GM18867 (cell line): ENCODE data around the gene MLKL.
"Not testable (repeated sequence)": the region's sequence is repeated elsewhere in the genome, so short reads cannot be mapped to it uniquely, and the experiment has no call there.

ENCODE experiments used
- ATAC-seq: cut with Tn5 transposase; IDR thresholded peaks from one replicate; pipeline ENCODE4 v1.9.1; 2021; ENCODE audit warnings: mild to moderate bottlenecking, moderate library complexity; ENCODE audit not compliant: unreplicated experiment

MLKL gene

GRCh38 chr16:74652883-74653282 is 47.8 kb downstream of the MLKL start:
- not testable (repeated sequence) for ATAC-seq

- no peak for ATAC-seq
Observed at GRCh38 chr16:74652249-74652648, 48.4 kb downstream of the MLKL start.

- no peak for ATAC-seq
Observed at GRCh38 chr16:74651841-74652240, 48.8 kb downstream of the MLKL start.

GRCh38 chr16:74650966-74651567 is 49.6 kb downstream of the MLKL start:
- no peak for ATAC-seq

- no peak for ATAC-seq
Observed at GRCh38 chr16:74649839-74650504, 50.7 kb downstream of the MLKL start.

- ATAC-seq: no peak
Observed at GRCh38 chr16:74641969-74642368, 58.7 kb downstream of the MLKL start.

GRCh38 chr16:74637742-74638453 is 62.8 kb downstream of the MLKL start:
- no peak for ATAC-seq

GRCh38 chr16:74635303-74635702 is 65.4 kb downstream of the MLKL start:
- ATAC-seq: no peak

GRCh38 chr16:74633686-74634085 is 67.0 kb downstream of the MLKL start:
- ATAC-seq: no peak

GRCh38 chr16:74627506-74628220 is 73.0 kb downstream of the MLKL start:
- no peak for ATAC-seq

GRCh38 chr16:74626741-74627416 is 73.8 kb downstream of the MLKL start:
- no peak for ATAC-seq

- ATAC-seq: no peak
Observed at GRCh38 chr16:74625500-74626350, 74.9 kb downstream of the MLKL start.

GRCh38 chr16:74623839-74624235 is 76.8 kb downstream of the MLKL start:
- no peak for ATAC-seq

GRCh38 chr16:74623214-74623838 is 77.3 kb downstream of the MLKL start:
- no peak for ATAC-seq

- no peak for ATAC-seq
Observed at GRCh38 chr16:74622005-74622404, 78.7 kb downstream of the MLKL start.
